ENCODE data around the gene SNAPC2. TPM values are rescaled to one million over a fixed set of nuclear protein-coding genes. Genes with fewer than 3 reads are reported as not detected.
A peak's percentile ranks its signal among the peaks of the same experiment; 100 is the strongest.

Gene SNAPC2
- total and polyA plus RNA-seq, 2 of the 13 experiments (the other 11 are each of a cell fraction or from before 2014, with no cell fraction given) = 10.2 to 12.7 TPM

GRCh38 chr19:7925171-7925851 lies 5.2 kb downstream of the SNAPC2 start (continued):
- TF ChIP-seq TRIM22 (IDR thresholded peaks at IDR 0.05) (no peak), GABPB1 (CRISPR knock-in tag; IDR thresholded peaks at IDR 0.05) (peak; percentile 65), NFATC3 (CRISPR knock-in tag; IDR thresholded peaks at IDR 0.05) (no peak), ZKSCAN5 (CRISPR knock-in tag; IDR thresholded peaks at IDR 0.05) (no peak), RXRA (CRISPR knock-in tag; IDR thresholded peaks at IDR 0.05) (peak; percentile 51; the same call in 1 of the 2 replicates), YY1 (IDR thresholded peaks at IDR 0.05; ENCODE audit: insufficient read depth, insufficient replicate concordance, low read depth, low read length) (peak; percentile 47), SAP130 (CRISPR knock-in tag; IDR thresholded peaks at IDR 0.05; ENCODE audit: low read depth) (peak; percentile 73), ZNF274 (CRISPR knock-in tag; IDR thresholded peaks at IDR 0.05) (peak; percentile 74; the same call in 1 of the 2 replicates), ZBTB1 (CRISPR knock-in tag; IDR thresholded peaks at IDR 0.05; ENCODE audit: borderline replicate concordance) (no peak), AGO1 (IDR thresholded peaks at IDR 0.05; ENCODE audit: low read depth, low read length, poor library complexity, severe bottlenecking) (no peak), GTF3A (CRISPR knock-in tag; conservative IDR thresholded peaks at IDR 0.05) (no peak), PAF1 (CRISPR knock-in tag; IDR thresholded peaks at IDR 0.05) (no peak), DNMT3B (CRISPR knock-in tag; conservative IDR thresholded peaks at IDR 0.05) (no peak), ZSCAN21 (CRISPR knock-in tag; IDR thresholded peaks at IDR 0.05; ENCODE audit: borderline replicate concordance) (peak; percentile 92), HES4 (CRISPR knock-in tag; IDR thresholded peaks at IDR 0.05; ENCODE audit: borderline replicate concordance) (0 out of 2 replicates have a peak, but pooled peaks have one; percentile 46), ZNF101 (CRISPR knock-in tag; IDR thresholded peaks at IDR 0.05; ENCODE audit: borderline replicate concordance, low read depth) (no peak), ZNF569 (CRISPR knock-in tag; IDR thresholded peaks at IDR 0.05; ENCODE audit: borderline replicate concordance) (no peak), HDAC2 (CRISPR knock-in tag; IDR thresholded peaks at IDR 0.05) (peak; percentile 60; the same call in 1 of the 2 replicates), ZFP90 (CRISPR knock-in tag; IDR thresholded peaks at IDR 0.05; ENCODE audit: borderline replicate concordance) (peak; percentile 45; the same call in 1 of the 2 replicates), MYNN (CRISPR knock-in tag; IDR thresholded peaks at IDR 0.05; ENCODE audit: low read depth) (no peak), NFE2 (CRISPR knock-in tag; IDR thresholded peaks at IDR 0.05) (no peak), KDM5A (IDR thresholded peaks at IDR 0.05; ENCODE audit: borderline replicate concordance, low read length) (no peak), SMC3 (IDR thresholded peaks at IDR 0.05; ENCODE audit: low read length) (no peak; the same call in 1 of the 2 replicates), NRL (CRISPR knock-in tag; IDR thresholded peaks at IDR 0.05; ENCODE audit: borderline replicate concordance) (no peak), ZIK1 (CRISPR knock-in tag; IDR thresholded peaks at IDR 0.05; ENCODE audit: borderline replicate concordance, low read depth) (peak; percentile 70; the same call in 1 of the 2 replicates), GATAD1 (CRISPR knock-in tag; IDR thresholded peaks at IDR 0.05) (peak; percentile 57; the same call in 1 of the 2 replicates)
- TF ChIP-seq, protein P1, sequence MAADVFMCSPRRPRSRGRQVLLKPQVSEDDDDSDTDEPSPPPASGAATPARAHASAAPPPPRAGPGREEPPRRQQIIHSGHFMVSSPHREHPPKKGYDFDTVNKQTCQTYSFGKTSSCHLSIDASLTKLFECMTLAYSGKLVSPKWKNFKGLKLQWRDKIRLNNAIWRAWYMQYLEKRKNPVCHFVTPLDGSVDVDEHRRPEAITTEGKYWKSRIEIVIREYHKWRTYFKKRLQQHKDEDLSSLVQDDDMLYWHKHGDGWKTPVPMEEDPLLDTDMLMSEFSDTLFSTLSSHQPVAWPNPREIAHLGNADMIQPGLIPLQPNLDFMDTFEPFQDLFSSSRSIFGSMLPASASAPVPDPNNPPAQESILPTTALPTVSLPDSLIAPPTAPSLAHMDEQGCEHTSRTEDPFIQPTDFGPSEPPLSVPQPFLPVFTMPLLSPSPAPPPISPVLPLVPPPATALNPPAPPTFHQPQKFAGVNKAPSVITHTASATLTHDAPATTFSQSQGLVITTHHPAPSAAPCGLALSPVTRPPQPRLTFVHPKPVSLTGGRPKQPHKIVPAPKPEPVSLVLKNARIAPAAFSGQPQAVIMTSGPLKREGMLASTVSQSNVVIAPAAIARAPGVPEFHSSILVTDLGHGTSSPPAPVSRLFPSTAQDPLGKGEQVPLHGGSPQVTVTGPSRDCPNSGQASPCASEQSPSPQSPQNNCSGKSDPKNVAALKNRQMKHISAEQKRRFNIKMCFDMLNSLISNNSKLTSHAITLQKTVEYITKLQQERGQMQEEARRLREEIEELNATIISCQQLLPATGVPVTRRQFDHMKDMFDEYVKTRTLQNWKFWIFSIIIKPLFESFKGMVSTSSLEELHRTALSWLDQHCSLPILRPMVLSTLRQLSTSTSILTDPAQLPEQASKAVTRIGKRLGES (CRISPR knock-in tag; IDR thresholded peaks at IDR 0.05; ENCODE audit: borderline replicate concordance) = peak; percentile 43; the same call in 1 of the 2 replicates
